ENCODE data around the gene TMEM134. TPM values are rescaled to one million over a fixed set of nuclear protein-coding genes. Genes with fewer than 3 reads are reported as not detected.

Gene TMEM134
- total and polyA plus RNA-seq, 8 donors = 45.1 to 93.4 (median 61.5) TPM

GRCh38 chr11:67412495-67413179, 56.4 kb downstream of the TMEM134 start:
- intact Hi-C loops (cut with DNase I) = loop anchor here in 1 of 3 donors (10.0 kb wide), 1 partner anchor 92 kb away; the partner anchor contains the start of genes CDK2AP2 and PITPNM1
- H3K4me1 ChIP-seq = peaks cover 0 to 2% (median 0%) of the 10 kb centered on the region in 3 donors
- H3K4me3 ChIP-seq = no peak overlapping the region
- WGBS, 2 donors = 33 to 43% methylated on average over 9 of the region's 9 CpGs
- no peak for FAIRE-seq
- no peak overlapping the region for H3K27ac ChIP-seq
- peak in 1 of 6 donors; percentile 68 for DNase-seq
- H3K36me3 ChIP-seq = no peaks in the 10 kb centered on the region
- no peaks in the 10 kb centered on the region for H3K27me3 ChIP-seq
- no peak for ATAC-seq
- TF ChIP-seq CTCF (IDR thresholded peaks at IDR 0.05) = no peak
- H3K9me3 ChIP-seq = no peaks in the 10 kb centered on the region

- Histone ChIP-seq H3K27ac (no peak overlapping the region), H3K27me3 (no peaks in the 10 kb centered on the region), H3K4me1 (peaks cover 0 to 2% (median 0%) of the 10 kb centered on the region in 3 donors), H3K9me3 (no peaks in the 10 kb centered on the region), H3K4me3 (no peak overlapping the region), H3K36me3 (no peaks in the 10 kb centered on the region)
- peak in 1 of 6 donors; percentile 49 for DNase-seq
- intact Hi-C loops (cut with DNase I) = loop anchor here in 1 of 3 donors (10.0 kb wide), 1 partner anchor 93 kb away; the partner anchor contains the start of genes CDK2AP2 and PITPNM1
- TF ChIP-seq CTCF (IDR thresholded peaks at IDR 0.05) = no peak
- no peak for FAIRE-seq
- 40 to 42% methylated on average over 7 of the region's 7 CpGs for WGBS, 2 donors
- no peak for ATAC-seq
Measured at GRCh38 chr11:67411785-67412152, 57.3 kb downstream of the TMEM134 start.

Small RNAs within 50 kb of the gene (microRNA-seq; reads per million reads assigned to microRNA genes)
- gene MIR6752 = 0 to 0.29 reads per million in 2 donors

Other genes with a start within 250 kb of the TMEM134 start
- gene GRK2, start 202.8 kb downstream of the TMEM134 start, total RNA-seq = 10 to 100 TPM; 19.1 to 31.9 (median 21.5) TPM
- gene GRK2, start 202.8 kb downstream of the TMEM134 start, polyA plus RNA-seq = 10 to 100 TPM; 52.8 to 60.6 TPM
- 10 to 100 TPM in 5 of 6 donors, 1 to 10 TPM in 1; 9.8 to 31.3 (median 12.3) TPM for gene ANKRD13D, start 179.9 kb downstream of the TMEM134 start, total RNA-seq
- gene ANKRD13D, start 179.9 kb downstream of the TMEM134 start, polyA plus RNA-seq = 10 to 100 TPM; 60.0 to 60.7 TPM
- gene SSH3, start 165.7 kb downstream of the TMEM134 start, total RNA-seq = 10 to 100 TPM; 15.2 to 29.1 (median 21.2) TPM
- 10 to 100 TPM; 29.0 to 29.2 TPM for gene SSH3, start 165.7 kb downstream of the TMEM134 start, polyA plus RNA-seq
- gene POLD4, start 115.7 kb downstream of the TMEM134 start, total RNA-seq = 10 to 100 TPM; 35.0 to 50.8 (median 43.4) TPM
- 10 to 100 TPM; 80.6 to 99.3 TPM for gene POLD4, start 115.7 kb downstream of the TMEM134 start, polyA plus RNA-seq
- gene CLCF1, start 95.7 kb downstream of the TMEM134 start, total RNA-seq = 1 to 10 TPM; 1.3 to 5.0 (median 2.3) TPM
- gene CLCF1, start 95.7 kb downstream of the TMEM134 start, polyA plus RNA-seq = 10 to 100 TPM in 1 of 2 donors, 1 to 10 TPM in 1; 9.4 to 11.2 TPM
- gene RAD9A, start 77.3 kb downstream of the TMEM134 start, total RNA-seq = 10 to 100 TPM in 5 of 6 donors, 1 to 10 TPM in 1; 9.4 to 18.0 (median 12.8) TPM
- gene RAD9A, start 77.3 kb downstream of the TMEM134 start, polyA plus RNA-seq = 10 to 100 TPM; 39.8 to 45.2 TPM
- 10 to 100 TPM; 49.0 to 72.8 (median 62.9) TPM for gene PPP1CA, start 67.4 kb downstream of the TMEM134 start, total RNA-seq
- 10 to 100 TPM; 57.7 to 68.5 TPM for gene PPP1CA, start 67.4 kb downstream of the TMEM134 start, polyA plus RNA-seq
- gene TBC1D10C, start 65.2 kb downstream of the TMEM134 start, total RNA-seq = 1 to 10 TPM in 4 of 6 donors, under 1 TPM in 2; 0.05 to 2.9 (median 1.1) TPM
- gene TBC1D10C, start 65.2 kb downstream of the TMEM134 start, polyA plus RNA-seq = 1 to 10 TPM; 1.5 to 2.5 TPM
- 1 to 10 TPM in 1 of 6 donors, under 1 TPM in 5; 0.39 to 1.1 (median 0.80) TPM for gene CARNS1, start 53.6 kb downstream of the TMEM134 start, total RNA-seq
- 1 to 10 TPM in 1 of 2 donors, under 1 TPM in 1; 0.89 to 2.2 TPM for gene CARNS1, start 53.6 kb downstream of the TMEM134 start, polyA plus RNA-seq
- 10 to 100 TPM; 17.6 to 29.3 (median 21.7) TPM for gene RPS6KB2, start 40.8 kb downstream of the TMEM134 start, total RNA-seq
- gene RPS6KB2, start 40.8 kb downstream of the TMEM134 start, polyA plus RNA-seq = 10 to 100 TPM; 57.4 to 71.6 TPM
- gene PTPRCAP, start 31.6 kb downstream of the TMEM134 start, total RNA-seq = 1 to 10 TPM in 4 of 6 donors, under 1 TPM in 2; 0.63 to 4.1 (median 1.8) TPM
- gene PTPRCAP, start 31.6 kb downstream of the TMEM134 start, polyA plus RNA-seq = 10 to 100 TPM; 10.9 to 13.1 TPM
- 10 to 100 TPM; 40.3 to 56.3 (median 47.7) TPM for gene CORO1B, start 25.8 kb downstream of the TMEM134 start, total RNA-seq
- gene CORO1B, start 25.8 kb downstream of the TMEM134 start, polyA plus RNA-seq = 10 to 100 TPM; 53.0 to 66.4 TPM
- not detected for gene GPR152, start 16.5 kb downstream of the TMEM134 start, total RNA-seq
- not detected for gene GPR152, start 16.5 kb downstream of the TMEM134 start, polyA plus RNA-seq
- gene CABP4, start 13.9 kb downstream of the TMEM134 start, total RNA-seq = 1 to 10 TPM in 2 of 6 donors, under 1 TPM in 3, not detected in 1; 0.58 to 1.5 (median 0.88) TPM
- gene CABP4, start 13.9 kb downstream of the TMEM134 start, polyA plus RNA-seq = 1 to 10 TPM in 1 of 2 donors, under 1 TPM in 1; 0.99 to 1.2 TPM
- gene AIP, start 13.8 kb upstream of the TMEM134 start, total RNA-seq = 10 to 100 TPM; 20.2 to 33.3 (median 23.6) TPM
- gene AIP, start 13.8 kb upstream of the TMEM134 start, polyA plus RNA-seq = 10 to 100 TPM; 45.1 to 45.8 TPM
- gene PITPNM1, start 36.1 kb upstream of the TMEM134 start, total RNA-seq = 10 to 100 TPM; 10.2 to 34.3 (median 20.5) TPM
- gene PITPNM1, start 36.1 kb upstream of the TMEM134 start, polyA plus RNA-seq = 10 to 100 TPM; 34.4 to 35.7 TPM
- 10 to 100 TPM; 27.1 to 41.8 (median 35.2) TPM for gene CDK2AP2, start 38.9 kb upstream of the TMEM134 start, total RNA-seq
- gene CDK2AP2, start 38.9 kb upstream of the TMEM134 start, polyA plus RNA-seq = 10 to 100 TPM; 46.4 to 65.6 TPM
- not detected for gene CABP2, start 54.2 kb upstream of the TMEM134 start, total RNA-seq
- not detected for gene CABP2, start 54.2 kb upstream of the TMEM134 start, polyA plus RNA-seq
- 100 to 1,000 TPM; 169 to 350 (median 205) TPM for gene GSTP1, start 114.6 kb upstream of the TMEM134 start, total RNA-seq
- 100 to 1,000 TPM; 310 to 315 TPM for gene GSTP1, start 114.6 kb upstream of the TMEM134 start, polyA plus RNA-seq
- gene NDUFV1, start 137.7 kb upstream of the TMEM134 start, total RNA-seq = 100 to 1,000 TPM in 4 of 6 donors, 10 to 100 TPM in 2; 82.5 to 126 (median 109) TPM
- 100 to 1,000 TPM; 206 to 281 TPM for gene NDUFV1, start 137.7 kb upstream of the TMEM134 start, polyA plus RNA-seq
- gene NUDT8, start 160.7 kb upstream of the TMEM134 start, total RNA-seq = 1 to 10 TPM; 4.3 to 7.3 (median 5.8) TPM
- gene NUDT8, start 160.7 kb upstream of the TMEM134 start, polyA plus RNA-seq = 10 to 100 TPM in 1 of 2 donors, 1 to 10 TPM in 1; 6.4 to 11.0 TPM
- under 1 TPM in 3 of 6 donors, not detected in 3; 0.09 to 0.37 (median 0.24) TPM for gene TBX10, start 170.5 kb upstream of the TMEM134 start, total RNA-seq
- under 1 TPM in 1 of 2 donors, not detected in 1; 0.28 TPM for gene TBX10, start 170.5 kb upstream of the TMEM134 start, polyA plus RNA-seq
- gene ACY3, start 181.5 kb upstream of the TMEM134 start, total RNA-seq = 10 to 100 TPM in 1 of 6 donors, 1 to 10 TPM in 5; 5.2 to 14.1 (median 6.9) TPM
- 10 to 100 TPM; 16.5 to 17.9 TPM for gene ACY3, start 181.5 kb upstream of the TMEM134 start, polyA plus RNA-seq
- gene ALDH3B2, start 205.4 kb upstream of the TMEM134 start, total RNA-seq = under 1 TPM in 3 of 6 donors, not detected in 3; 0.17 to 0.50 (median 0.40) TPM
- under 1 TPM in 1 of 2 donors, not detected in 1; 0.28 TPM for gene ALDH3B2, start 205.4 kb upstream of the TMEM134 start, polyA plus RNA-seq

Measured in pancreas (tissue), 10 donors.